Endothelial cell (in vitro differentiated cells): ENCODE data around the gene FBXO48. TPM values are rescaled to one million over a fixed set of nuclear protein-coding genes. Genes with fewer than 3 reads are reported as not detected.

ENCODE experiments used
- DNase-seq: peaks from one replicate; pipeline ENCODE4 v3.0.0; 2021; ENCODE audit warnings: low spot score
- H3K27ac Mint-ChIP-seq: one replicate; pipeline ENCODE4 v1.8.0; 2021; ENCODE audit warnings: mixed read lengths, inconsistent platforms; ENCODE audit not compliant: unreplicated experiment
- H3K27me3 Mint-ChIP-seq: one replicate; pipeline ENCODE4 v1.8.0; 2021; ENCODE audit warnings: mild to moderate bottlenecking, moderate library complexity, mixed read lengths, inconsistent platforms; ENCODE audit not compliant: unreplicated experiment
- H3K36me3 Mint-ChIP-seq: one replicate; pipeline ENCODE4 v1.8.0; 2021; ENCODE audit warnings: mild to moderate bottlenecking, low read depth, mixed read lengths, inconsistent platforms; ENCODE audit not compliant: unreplicated experiment
- H3K4me1 Mint-ChIP-seq: one replicate; pipeline ENCODE4 v1.8.0; 2021; ENCODE audit warnings: mild to moderate bottlenecking, mixed read lengths, inconsistent platforms; ENCODE audit not compliant: unreplicated experiment
- H3K4me3 Mint-ChIP-seq: one replicate; pipeline ENCODE4 v1.8.0; 2021; ENCODE audit warnings: mild to moderate bottlenecking, mixed read lengths, inconsistent platforms; ENCODE audit not compliant: unreplicated experiment
- H3K9me3 Mint-ChIP-seq: one replicate; pipeline ENCODE4 v1.8.0; 2021; ENCODE audit warnings: mixed read lengths, inconsistent platforms; ENCODE audit not compliant: unreplicated experiment
- total RNA-seq: library from RNA; stranded (reverse); fragmentation: NEBNext Ultra II Directional; extraction: Animal tissue kit (Norgen Biotek cat#: 25700); gene quantifications from one replicate; pipeline ENCODE4 v1.2.1, GENCODE V29; 2021; ENCODE audit not compliant: unreplicated experiment
- TF ChIP-seq, protein P1 (sequence below): fragments of 200-600 bp; sonication (generic); IDR thresholded peaks from one replicate; pipeline ENCODE4 v1.5.0; 2021; ENCODE audit warnings: antibody characterized with exemption; ENCODE audit not compliant: unreplicated experiment

The FBXO48 gene
- total RNA-seq, 1 donor from 2014 or later, result 1.6 TPM

DNA sequence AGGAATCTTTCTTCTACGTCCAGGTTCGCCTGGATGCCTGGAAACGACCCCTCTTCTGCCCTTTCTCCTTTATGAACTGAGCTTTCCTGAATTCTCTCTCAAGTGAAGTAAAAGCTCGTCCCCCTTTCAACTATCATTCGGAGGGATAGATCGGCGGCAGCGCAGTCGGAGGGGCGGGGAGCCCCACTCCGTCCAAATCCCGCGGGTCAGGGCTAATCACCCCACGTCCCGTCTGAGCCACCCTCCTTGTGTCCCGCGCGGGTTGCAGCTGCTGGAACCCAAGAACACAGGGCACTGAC is 367 bp downstream of the FBXO48 start:
- no peaks in the 10 kb centered on the region for H3K9me3 Mint-ChIP-seq
- DNase-seq, result no peak
- peaks cover 30% of the 10 kb centered on the region for H3K4me1 Mint-ChIP-seq
- no peaks in the 10 kb centered on the region for H3K27me3 Mint-ChIP-seq
- H3K27ac Mint-ChIP-seq, result peak overlapping the region; percentile 85
- peak overlapping the region; percentile 99 for H3K4me3 Mint-ChIP-seq
- no peaks in the 10 kb centered on the region for H3K36me3 Mint-ChIP-seq
- TF ChIP-seq, protein P1, sequence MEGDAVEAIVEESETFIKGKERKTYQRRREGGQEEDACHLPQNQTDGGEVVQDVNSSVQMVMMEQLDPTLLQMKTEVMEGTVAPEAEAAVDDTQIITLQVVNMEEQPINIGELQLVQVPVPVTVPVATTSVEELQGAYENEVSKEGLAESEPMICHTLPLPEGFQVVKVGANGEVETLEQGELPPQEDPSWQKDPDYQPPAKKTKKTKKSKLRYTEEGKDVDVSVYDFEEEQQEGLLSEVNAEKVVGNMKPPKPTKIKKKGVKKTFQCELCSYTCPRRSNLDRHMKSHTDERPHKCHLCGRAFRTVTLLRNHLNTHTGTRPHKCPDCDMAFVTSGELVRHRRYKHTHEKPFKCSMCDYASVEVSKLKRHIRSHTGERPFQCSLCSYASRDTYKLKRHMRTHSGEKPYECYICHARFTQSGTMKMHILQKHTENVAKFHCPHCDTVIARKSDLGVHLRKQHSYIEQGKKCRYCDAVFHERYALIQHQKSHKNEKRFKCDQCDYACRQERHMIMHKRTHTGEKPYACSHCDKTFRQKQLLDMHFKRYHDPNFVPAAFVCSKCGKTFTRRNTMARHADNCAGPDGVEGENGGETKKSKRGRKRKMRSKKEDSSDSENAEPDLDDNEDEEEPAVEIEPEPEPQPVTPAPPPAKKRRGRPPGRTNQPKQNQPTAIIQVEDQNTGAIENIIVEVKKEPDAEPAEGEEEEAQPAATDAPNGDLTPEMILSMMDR, result no peak

DNA sequence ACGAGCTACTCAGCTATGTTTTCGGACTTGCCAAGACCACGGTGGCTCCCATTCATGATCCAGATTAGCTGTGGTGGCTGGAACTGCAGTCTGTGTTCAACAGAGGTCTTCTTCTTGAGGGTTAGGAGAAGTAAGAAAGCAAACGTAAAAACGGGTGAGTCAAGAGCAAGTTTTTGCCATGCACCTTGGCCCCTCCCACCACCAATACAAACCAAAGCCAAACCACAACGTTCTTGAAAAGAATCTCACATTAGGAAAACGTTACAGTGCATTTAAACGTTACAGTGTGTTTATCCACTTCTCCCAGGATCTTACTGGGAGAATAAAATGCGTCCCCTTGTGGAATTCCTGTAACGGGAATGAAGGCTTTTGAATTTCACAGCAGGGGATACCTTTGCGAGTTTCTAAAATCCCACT is 725 bp downstream of the FBXO48 start:
- no peak for DNase-seq
- no peaks in the 10 kb centered on the region for H3K36me3 Mint-ChIP-seq
- TF ChIP-seq, protein P1, result no peak
- peak overlapping the region; percentile 99 for H3K4me3 Mint-ChIP-seq
- peak overlapping the region; percentile 85 for H3K27ac Mint-ChIP-seq
- H3K4me1 Mint-ChIP-seq, result peaks cover 28% of the 10 kb centered on the region
- no peaks in the 10 kb centered on the region for H3K27me3 Mint-ChIP-seq
- no peaks in the 10 kb centered on the region for H3K9me3 Mint-ChIP-seq

DNA sequence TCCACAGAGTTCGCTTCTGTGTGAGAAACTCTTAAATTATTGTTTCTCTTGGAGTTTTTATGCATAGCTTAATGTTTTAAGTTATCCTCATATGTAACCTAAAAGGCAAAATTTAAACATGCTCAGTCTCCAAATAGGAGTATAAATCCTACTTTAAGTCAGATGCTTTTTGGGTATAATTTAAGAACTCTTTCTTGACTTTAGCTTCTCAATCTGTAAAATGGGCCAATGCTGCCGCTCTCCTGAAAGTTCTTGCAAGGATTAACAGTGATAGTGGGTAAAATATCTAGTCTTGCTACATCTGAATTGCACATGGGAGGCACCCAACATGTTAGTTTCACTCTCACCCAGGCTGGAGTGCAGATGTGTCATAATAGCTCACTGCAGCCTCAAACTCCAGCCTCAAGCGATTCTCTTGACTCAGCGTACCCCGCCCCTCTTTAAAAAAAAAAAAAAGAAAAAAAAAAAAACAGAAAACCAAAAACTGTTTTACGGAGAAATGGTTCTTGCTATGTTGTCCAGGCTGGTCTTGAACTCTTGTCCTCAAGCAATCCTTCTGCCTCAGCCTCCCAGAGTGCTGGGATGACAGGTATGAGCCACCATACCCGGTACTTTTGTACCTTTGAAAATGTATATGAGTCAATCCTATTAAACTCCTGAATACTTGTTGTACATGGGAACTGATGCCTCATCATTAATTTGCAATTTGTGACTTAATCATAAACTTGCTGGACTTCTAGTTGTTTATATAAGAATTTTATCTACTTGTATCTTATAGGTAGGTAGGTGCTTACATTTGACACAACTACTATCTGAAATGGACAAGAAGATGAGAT is 1.8 kb downstream of the FBXO48 start:
- TF ChIP-seq, protein P1, result no peak
- Mint-ChIP-seq H3K9me3 (no peaks in the 10 kb centered on the region), H3K27me3 (no peaks in the 10 kb centered on the region), H3K27ac (no peak overlapping the region), H3K4me1 (peaks cover 21% of the 10 kb centered on the region), H3K4me3 (peak overlapping the region; percentile 99), H3K36me3 (no peaks in the 10 kb centered on the region)
- DNase-seq, result no peak

DNA sequence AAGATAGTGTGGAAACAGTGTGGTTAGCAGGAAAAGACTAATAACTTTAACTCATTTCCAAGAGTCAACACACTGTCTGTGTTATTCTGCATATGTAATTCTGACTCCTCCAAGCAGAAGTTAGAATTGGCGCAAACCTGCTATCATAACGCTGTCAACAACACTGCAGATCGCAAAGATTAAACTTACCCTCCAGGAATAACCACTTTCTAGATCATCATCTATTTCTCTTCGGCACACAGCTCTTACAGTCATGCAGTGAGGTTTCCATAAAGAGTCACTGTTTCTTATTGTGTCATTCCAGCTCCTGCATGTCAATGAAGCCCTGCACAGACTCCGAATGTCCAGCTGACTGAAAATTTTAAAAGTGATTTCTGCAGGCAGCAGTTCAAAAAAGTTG is 2.4 kb downstream of the FBXO48 start:
- no peak overlapping the region for H3K4me3 Mint-ChIP-seq
- DNase-seq, result no peak
- no peaks in the 10 kb centered on the region for H3K36me3 Mint-ChIP-seq
- TF ChIP-seq, protein P1, result no peak
- peaks cover 16% of the 10 kb centered on the region for H3K4me1 Mint-ChIP-seq
- H3K9me3 Mint-ChIP-seq, result no peaks in the 10 kb centered on the region
- no peaks in the 10 kb centered on the region for H3K27me3 Mint-ChIP-seq
- H3K27ac Mint-ChIP-seq, result no peak overlapping the region

DNA sequence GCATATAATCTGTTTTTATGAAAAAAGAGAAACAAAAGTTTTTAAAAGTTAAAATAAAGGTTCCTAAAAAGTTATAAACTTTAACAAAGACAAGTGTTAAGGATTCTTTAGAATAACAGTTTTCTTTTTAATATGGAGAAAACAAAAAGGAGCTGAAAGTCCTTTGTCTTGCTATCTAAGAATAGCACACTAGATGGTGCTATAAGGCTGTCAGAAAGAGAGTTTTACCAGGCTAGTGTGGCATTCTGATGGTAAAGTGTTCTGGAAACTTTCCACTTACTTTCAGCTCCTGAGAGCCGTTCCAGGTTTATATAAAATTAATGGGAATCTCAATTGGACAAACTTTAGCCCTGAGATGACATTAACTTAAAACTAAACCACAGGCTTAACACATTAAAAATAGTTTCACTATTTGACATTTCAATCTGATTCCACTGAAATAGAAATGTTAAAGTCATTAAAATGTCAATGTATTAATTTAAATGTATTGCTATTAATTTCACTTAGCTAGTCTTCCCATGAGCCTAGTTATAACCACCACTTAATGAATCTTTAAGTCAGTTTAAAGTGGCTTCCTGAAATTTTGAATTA is 3.7 kb downstream of the FBXO48 start:
- Mint-ChIP-seq H3K27me3 (no peaks in the 10 kb centered on the region), H3K36me3 (no peaks in the 10 kb centered on the region), H3K27ac (no peak overlapping the region), H3K4me1 (peaks cover 6% of the 10 kb centered on the region), H3K9me3 (no peaks in the 10 kb centered on the region), H3K4me3 (no peak overlapping the region)
- TF ChIP-seq, protein P1, result peak; percentile 54
- DNase-seq, result no peak
